ENCODE results near the gene ATP6V1G3. TPM values are rescaled to one million over a fixed set of nuclear protein-coding genes. Genes with fewer than 3 reads are reported as not detected.

The ATP6V1G3 gene
- total RNA-seq, 1 donor from 2014 or later, result not detected

DNA sequence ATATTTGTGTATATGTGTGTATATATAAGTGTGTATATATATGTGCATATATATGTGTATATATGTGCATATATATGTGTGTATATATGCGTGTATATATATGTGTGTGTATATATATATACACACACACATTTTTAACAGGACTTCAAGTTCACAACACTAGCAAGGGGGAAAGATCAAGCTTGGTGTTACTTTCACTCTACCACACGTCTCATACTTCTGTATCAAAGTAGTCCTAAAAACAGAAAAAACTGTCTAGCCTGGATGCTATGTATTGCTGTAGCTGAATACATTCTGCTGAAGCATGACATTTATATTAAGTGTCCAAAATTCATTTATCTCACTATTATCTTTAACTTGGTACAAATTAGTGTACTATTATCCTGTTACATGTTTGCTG lies 17.9 kb upstream of the ATP6V1G3 start:
- Mint-ChIP-seq H3K4me1 (ENCODE audit: low read depth) (peaks cover 32% of the 10 kb centered on the region), H3K27me3 (ENCODE audit: insufficient read depth) (no peaks in the 10 kb centered on the region), H3K4me3 (no peak overlapping the region), H3K27ac (no peak overlapping the region), H3K36me3 (ENCODE audit: low read depth) (no peaks in the 10 kb centered on the region), H3K9me3 (no peaks in the 10 kb centered on the region)
- no peak for DNase-seq (ENCODE audit: low spot score)
- intact Hi-C loops (cut with micrococcal nuclease), result no loop called here

DNA sequence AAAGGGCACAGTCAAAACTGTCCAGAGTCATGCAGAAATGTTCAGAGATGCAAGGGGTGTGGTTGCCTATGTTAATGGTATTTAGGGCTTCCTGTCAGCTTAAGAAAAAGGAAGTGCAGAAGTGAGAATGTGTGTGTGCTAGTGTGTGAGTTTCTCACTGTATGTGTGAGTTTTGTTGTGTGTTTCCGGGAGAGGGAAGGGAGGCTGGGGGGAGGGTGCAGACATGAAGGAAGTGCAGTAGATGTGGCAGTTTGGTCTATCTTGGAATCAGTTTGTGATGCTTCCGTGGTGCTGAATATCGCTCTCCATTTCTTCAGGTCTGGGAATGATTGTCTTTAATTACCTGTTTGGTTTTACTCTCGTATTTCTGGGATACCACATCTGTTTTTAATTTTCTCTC lies 16.5 kb upstream of the ATP6V1G3 start:
- intact Hi-C loops (cut with micrococcal nuclease), result loop anchor here (2.0 kb wide), 3 partner anchors 16 to 46 kb away; partner anchors contain the start of gene ATP6V1G3
- Mint-ChIP-seq H3K36me3 (ENCODE audit: low read depth) (no peaks in the 10 kb centered on the region), H3K27ac (peak overlapping the region; percentile 61), H3K9me3 (no peaks in the 10 kb centered on the region), H3K4me1 (ENCODE audit: low read depth) (peaks cover 32% of the 10 kb centered on the region), H3K27me3 (ENCODE audit: insufficient read depth) (no peaks in the 10 kb centered on the region), H3K4me3 (peak overlapping the region; percentile 40)
- peak; percentile 43 for DNase-seq (ENCODE audit: low spot score)

DNA sequence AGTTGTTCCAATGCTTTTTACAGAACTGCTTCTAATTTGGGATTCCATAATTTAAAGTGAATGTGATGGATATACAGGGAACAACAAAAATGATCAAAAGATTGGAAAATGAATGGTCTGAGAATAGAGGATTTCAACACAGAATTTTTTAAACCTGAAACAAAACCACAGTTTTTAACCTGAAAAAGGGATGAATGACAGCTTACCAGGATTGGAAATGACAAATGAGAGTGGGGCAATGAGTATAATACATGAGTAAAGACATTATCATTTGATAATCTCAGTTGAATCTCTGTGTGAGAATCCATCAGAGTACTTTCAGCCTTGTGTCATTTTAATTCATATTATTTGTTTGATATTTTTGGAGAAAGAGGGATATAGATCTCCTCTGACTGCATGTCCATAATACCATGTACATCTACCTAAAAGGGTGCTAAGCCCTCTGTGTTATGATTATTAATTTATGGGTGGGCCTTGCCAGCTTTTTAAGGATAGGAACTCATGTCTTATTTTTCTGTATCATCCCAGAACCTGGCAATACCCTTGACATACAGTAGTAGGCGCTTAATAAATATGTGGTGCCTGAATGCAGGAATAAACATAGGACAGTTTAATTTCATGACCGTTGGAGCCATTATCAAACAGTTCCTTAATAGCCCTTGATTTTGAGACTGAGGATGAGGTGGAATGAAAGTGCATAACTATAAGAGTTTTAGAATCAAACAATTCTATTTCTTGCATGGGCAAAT lies 12.4 kb upstream of the ATP6V1G3 start:
- DNase-seq (ENCODE audit: low spot score), result no peak
- H3K4me3 Mint-ChIP-seq, result no peak overlapping the region
- intact Hi-C loops (cut with micrococcal nuclease), result loop anchor here (2.0 kb wide), 1 partner anchor 18 kb away; no protein-coding TSS in a partner anchor
- H3K4me1 Mint-ChIP-seq (ENCODE audit: low read depth), result peaks cover 42% of the 10 kb centered on the region
- H3K36me3 Mint-ChIP-seq (ENCODE audit: low read depth), result no peaks in the 10 kb centered on the region
- H3K9me3 Mint-ChIP-seq, result no peaks in the 10 kb centered on the region
- H3K27ac Mint-ChIP-seq, result no peak overlapping the region
- no peaks in the 10 kb centered on the region for H3K27me3 Mint-ChIP-seq (ENCODE audit: insufficient read depth)

DNA sequence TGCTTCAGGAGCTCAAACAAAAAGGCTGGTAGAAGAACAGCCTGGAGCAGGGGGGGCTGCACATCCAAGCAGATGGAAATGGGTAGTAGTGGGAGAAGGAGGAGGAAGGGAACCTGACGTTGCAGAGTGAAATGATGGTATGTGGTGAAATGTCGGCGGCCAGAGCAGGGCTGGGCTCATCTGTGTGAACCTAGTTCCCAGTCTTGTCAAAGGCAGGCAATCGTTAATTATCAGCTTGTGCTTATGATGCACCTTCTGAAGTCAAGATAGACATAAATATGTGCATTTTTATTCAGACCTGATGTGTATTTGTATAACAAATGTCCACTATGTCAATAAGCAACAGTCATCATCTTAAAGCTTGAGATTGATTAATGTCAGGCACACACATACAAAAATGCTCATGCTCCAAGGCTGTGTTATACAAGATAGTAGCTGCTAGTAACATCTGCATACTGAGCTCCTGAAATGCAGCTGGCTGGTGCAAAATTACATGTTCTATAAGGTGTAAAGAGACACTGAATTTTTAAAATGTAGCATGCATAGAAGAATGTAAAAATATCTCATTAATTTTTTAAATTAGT lies 10.6 kb upstream of the ATP6V1G3 start:
- intact Hi-C loops (cut with micrococcal nuclease), result no loop called here
- no peak overlapping the region for H3K4me3 Mint-ChIP-seq
- H3K4me1 Mint-ChIP-seq (ENCODE audit: low read depth), result peaks cover 24% of the 10 kb centered on the region
- H3K36me3 Mint-ChIP-seq (ENCODE audit: low read depth), result peaks cover 6% of the 10 kb centered on the region
- H3K9me3 Mint-ChIP-seq, result peaks cover 10% of the 10 kb centered on the region
- H3K27me3 Mint-ChIP-seq (ENCODE audit: insufficient read depth), result no peaks in the 10 kb centered on the region
- DNase-seq (ENCODE audit: low spot score), result no peak
- H3K27ac Mint-ChIP-seq, result no peak overlapping the region

DNA sequence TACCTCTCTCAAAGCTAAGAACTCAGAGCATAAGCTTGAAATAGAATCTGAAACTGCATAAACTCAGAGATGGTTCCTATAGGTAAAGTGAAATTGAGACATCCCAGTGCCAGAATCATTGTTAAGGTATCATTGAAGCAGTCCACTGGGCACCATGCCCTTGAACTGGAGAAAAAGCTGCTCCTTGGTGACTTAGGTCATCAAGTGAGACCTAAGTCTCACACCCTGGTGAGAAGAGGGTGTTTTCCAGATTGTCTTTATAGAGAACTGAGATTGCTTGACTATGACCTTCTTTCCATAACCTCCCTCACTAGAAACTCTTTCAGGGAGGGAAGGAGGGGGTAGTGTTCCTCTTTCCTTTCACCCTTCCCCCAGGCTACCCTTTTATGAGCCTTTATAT lies 9.4 kb upstream of the ATP6V1G3 start:
- no peak overlapping the region for H3K27ac Mint-ChIP-seq
- no peak overlapping the region for H3K4me3 Mint-ChIP-seq
- H3K9me3 Mint-ChIP-seq, result peaks cover 13% of the 10 kb centered on the region
- intact Hi-C loops (cut with micrococcal nuclease), result no loop called here
- H3K4me1 Mint-ChIP-seq (ENCODE audit: low read depth), result peaks cover 19% of the 10 kb centered on the region
- peaks cover 9% of the 10 kb centered on the region for H3K36me3 Mint-ChIP-seq (ENCODE audit: low read depth)
- no peak for DNase-seq (ENCODE audit: low spot score)
- no peaks in the 10 kb centered on the region for H3K27me3 Mint-ChIP-seq (ENCODE audit: insufficient read depth)

DNA sequence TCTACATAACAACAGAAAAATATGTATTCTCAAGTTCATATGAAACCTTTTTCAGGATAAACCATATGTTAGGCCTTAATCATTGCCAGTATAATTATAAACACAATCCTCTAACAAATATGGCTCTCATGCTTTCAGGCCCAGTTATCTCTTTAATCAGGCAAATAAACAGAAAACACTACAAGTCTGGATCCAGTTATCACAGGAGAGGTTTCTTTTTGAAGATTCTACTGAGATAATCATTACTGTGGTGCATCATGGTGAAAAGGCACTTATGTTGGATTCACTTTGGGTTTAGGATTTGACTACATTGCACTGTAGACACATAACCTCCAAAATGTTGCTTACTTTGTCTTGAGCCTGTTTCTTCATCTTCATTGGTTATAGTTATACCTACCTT lies 8.4 kb upstream of the ATP6V1G3 start:
- Mint-ChIP-seq H3K9me3 (peaks cover 13% of the 10 kb centered on the region), H3K36me3 (ENCODE audit: low read depth) (peaks cover 9% of the 10 kb centered on the region), H3K4me3 (no peak overlapping the region), H3K27ac (no peak overlapping the region), H3K27me3 (ENCODE audit: insufficient read depth) (no peaks in the 10 kb centered on the region), H3K4me1 (ENCODE audit: low read depth) (peaks cover 18% of the 10 kb centered on the region)
- no peak for DNase-seq (ENCODE audit: low spot score)
- intact Hi-C loops (cut with micrococcal nuclease), result no loop called here

DNA sequence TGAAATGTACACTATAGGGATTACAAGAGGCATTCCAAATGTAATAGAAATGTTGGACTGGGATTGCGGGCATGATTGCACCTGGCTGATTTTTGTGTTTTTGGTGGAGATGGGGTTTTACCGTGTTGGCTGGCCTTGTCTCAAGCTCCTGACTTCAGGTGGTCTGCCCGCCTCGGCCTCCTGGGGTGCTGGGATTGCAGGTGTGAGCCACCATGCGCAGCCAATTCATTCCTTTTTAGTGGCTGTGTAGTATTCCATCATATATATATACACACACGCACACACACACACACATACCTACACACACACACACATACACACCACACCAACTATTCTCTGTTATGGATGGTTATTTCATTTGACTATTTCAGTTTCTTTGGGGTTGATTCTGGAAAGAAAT lies 4.7 kb upstream of the ATP6V1G3 start:
- Mint-ChIP-seq H3K4me3 (no peak overlapping the region), H3K36me3 (ENCODE audit: low read depth) (peaks cover 9% of the 10 kb centered on the region), H3K4me1 (ENCODE audit: low read depth) (peaks cover 25% of the 10 kb centered on the region), H3K27me3 (ENCODE audit: insufficient read depth) (no peaks in the 10 kb centered on the region), H3K27ac (no peak overlapping the region), H3K9me3 (peaks cover 13% of the 10 kb centered on the region)
- intact Hi-C loops (cut with micrococcal nuclease), result no loop called here
- no peak for DNase-seq (ENCODE audit: low spot score)

DNA sequence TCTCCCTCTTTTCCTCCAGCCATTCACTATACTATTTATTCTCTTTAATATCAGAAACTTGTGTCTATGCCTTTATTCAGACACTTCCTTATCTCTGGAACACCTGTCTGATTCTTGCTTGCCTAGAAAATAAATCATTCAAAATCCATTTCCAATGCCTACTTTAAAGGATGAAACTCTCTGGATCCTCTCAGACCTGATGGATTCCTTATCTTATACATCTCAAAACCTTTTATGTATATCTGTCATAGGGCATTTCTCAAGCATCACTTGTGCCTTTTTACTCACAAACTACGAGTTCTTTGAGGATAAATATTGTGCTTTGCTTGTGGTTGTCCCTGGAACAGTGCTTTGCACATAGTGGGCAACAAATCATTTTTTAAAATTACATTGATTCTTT lies 3.8 kb upstream of the ATP6V1G3 start:
- no peak overlapping the region for H3K4me3 Mint-ChIP-seq

DNA sequence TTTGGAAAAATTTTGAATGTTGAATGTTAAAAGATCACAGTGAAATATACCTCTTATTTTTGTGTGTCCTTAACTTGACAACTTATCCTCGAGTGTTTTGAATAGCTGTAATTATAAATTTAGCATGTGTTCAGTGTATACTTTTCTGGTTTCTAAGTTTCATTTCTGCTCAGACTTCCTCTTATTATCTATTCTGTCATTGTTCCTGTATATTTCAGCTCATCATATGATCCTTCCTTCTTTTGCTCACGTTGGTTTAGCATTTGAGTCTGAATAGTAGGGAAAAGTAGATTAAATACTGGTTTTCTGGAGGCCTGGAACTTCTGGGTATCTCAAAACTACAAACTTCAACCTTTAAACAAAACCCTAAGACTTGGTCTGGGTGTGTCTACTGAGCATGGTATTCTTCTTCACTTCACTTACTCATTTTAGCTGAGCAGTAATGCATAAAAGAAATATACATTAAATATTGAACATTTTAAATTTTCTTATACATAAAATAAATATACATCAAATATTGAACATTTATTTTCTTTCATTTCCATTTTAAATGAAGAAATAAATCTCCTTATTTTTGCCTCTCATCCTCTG lies 3.3 kb upstream of the ATP6V1G3 start:
- Mint-ChIP-seq H3K36me3 (ENCODE audit: low read depth) (peaks cover 9% of the 10 kb centered on the region), H3K4me3 (no peak overlapping the region), H3K9me3 (peaks cover 13% of the 10 kb centered on the region), H3K27me3 (ENCODE audit: insufficient read depth) (no peaks in the 10 kb centered on the region), H3K4me1 (ENCODE audit: low read depth) (peaks cover 26% of the 10 kb centered on the region), H3K27ac (no peak overlapping the region)
- no peak for DNase-seq (ENCODE audit: low spot score)
- intact Hi-C loops (cut with micrococcal nuclease), result no loop called here

More for the DNA sequence above, 3.8 kb upstream of the ATP6V1G3 start:
- Mint-ChIP-seq H3K27me3 (ENCODE audit: insufficient read depth) (no peaks in the 10 kb centered on the region), H3K4me1 (ENCODE audit: low read depth) (peaks cover 21% of the 10 kb centered on the region), H3K36me3 (ENCODE audit: low read depth) (peaks cover 9% of the 10 kb centered on the region), H3K27ac (no peak overlapping the region), H3K9me3 (peaks cover 13% of the 10 kb centered on the region)
- intact Hi-C loops (cut with micrococcal nuclease), result no loop called here
- no peak for DNase-seq (ENCODE audit: low spot score)

DNA sequence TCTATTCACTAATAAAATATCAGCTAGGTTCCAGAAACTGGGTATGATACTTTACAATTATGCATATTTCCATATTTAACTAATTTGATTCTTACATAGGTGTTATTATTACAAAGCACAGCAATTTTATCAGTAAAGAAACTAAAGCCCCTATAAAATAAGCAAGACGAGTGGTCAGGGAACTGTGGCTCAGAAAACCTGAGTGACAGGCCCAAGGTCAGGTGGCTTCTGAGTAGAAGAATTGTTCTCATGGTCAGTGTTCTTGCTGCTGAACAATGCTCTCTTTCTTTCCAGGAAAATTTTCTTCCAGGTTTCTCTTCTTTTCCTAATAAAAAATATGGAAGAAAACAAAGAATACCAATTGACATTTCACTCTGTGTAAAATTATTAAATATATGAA lies 2.2 kb upstream of the ATP6V1G3 start:
- peaks cover 9% of the 10 kb centered on the region for H3K36me3 Mint-ChIP-seq (ENCODE audit: low read depth)
- H3K4me3 Mint-ChIP-seq, result no peak overlapping the region
- intact Hi-C loops (cut with micrococcal nuclease), result no loop called here
- peaks cover 32% of the 10 kb centered on the region for H3K4me1 Mint-ChIP-seq (ENCODE audit: low read depth)
- H3K27ac Mint-ChIP-seq, result no peak overlapping the region
- H3K9me3 Mint-ChIP-seq, result peaks cover 13% of the 10 kb centered on the region
- DNase-seq (ENCODE audit: low spot score), result no peak
- H3K27me3 Mint-ChIP-seq (ENCODE audit: insufficient read depth), result no peaks in the 10 kb centered on the region

DNA sequence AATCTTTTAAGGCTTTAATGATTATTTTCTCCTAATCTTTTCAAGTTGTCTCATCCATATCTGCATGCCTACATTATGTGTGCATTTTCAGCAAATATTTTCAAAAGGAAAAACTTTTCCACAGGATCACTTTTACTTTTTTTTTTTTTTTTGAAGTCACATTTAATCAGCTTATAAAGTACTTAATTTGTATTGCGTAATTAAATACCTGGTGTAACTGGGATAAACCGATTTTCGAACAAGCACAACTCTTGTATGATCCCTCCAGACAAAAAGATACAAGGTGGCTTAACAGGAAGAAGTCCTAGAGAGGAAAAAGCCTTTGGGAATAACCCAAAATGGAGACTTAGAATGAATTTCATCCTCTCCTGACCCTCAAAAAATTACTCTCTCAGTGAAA lies 1.3 kb upstream of the ATP6V1G3 start:
- Mint-ChIP-seq H3K4me3 (no peak overlapping the region), H3K9me3 (peaks cover 6% of the 10 kb centered on the region), H3K36me3 (ENCODE audit: low read depth) (peaks cover 5% of the 10 kb centered on the region), H3K27me3 (ENCODE audit: insufficient read depth) (no peaks in the 10 kb centered on the region), H3K4me1 (ENCODE audit: low read depth) (peaks cover 40% of the 10 kb centered on the region), H3K27ac (no peak overlapping the region)
- DNase-seq (ENCODE audit: low spot score), result no peak
- intact Hi-C loops (cut with micrococcal nuclease), result loop anchor here (2.0 kb wide), 1 partner anchor 15 kb away; no protein-coding TSS in a partner anchor

DNA sequence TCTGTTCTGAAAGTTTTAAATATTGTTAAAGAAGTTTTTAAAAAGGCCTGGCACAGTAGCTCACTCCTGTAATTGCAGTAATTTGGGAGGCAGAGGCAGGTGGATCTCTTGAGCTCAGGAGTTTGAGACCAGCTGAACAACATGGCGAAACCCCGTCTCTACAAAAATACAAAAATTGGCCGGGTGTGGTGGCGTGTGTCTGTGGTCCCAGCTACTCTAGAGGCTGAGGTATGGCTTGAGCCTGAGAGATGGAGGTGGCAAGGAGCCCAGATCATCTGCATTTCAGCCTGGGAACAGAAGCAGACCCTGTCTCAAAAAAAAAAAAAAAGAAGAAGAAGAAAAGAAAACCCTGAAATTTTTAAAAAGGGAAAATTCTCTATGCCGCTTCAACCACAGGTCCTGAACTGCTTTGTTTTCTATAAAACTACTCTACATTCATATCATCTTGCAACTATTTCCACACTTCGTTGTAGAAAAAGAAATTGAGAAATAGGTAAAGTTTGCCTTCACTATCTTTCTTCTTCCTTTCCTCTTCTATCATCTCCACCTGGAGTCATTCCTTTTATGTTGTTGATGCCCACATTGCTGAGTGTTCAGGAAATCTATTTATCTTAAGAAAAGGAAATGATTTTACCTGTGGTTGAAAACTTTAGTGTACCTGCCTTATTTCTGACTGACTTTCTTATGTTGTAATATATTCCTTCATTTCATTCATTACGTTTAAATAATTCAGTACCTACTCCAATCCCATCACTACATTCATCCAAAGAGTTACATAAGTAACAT lies 1.7 kb downstream of the ATP6V1G3 start:
- Mint-ChIP-seq H3K9me3 (peaks cover 3% of the 10 kb centered on the region), H3K4me3 (no peak overlapping the region), H3K27ac (no peak overlapping the region), H3K27me3 (ENCODE audit: insufficient read depth) (no peaks in the 10 kb centered on the region), H3K36me3 (ENCODE audit: low read depth) (peaks cover under 1% of the 10 kb centered on the region), H3K4me1 (ENCODE audit: low read depth) (peaks cover 54% of the 10 kb centered on the region)
- DNase-seq (ENCODE audit: low spot score), result no peak
- intact Hi-C loops (cut with micrococcal nuclease), result no loop called here

Data from activated T-helper 1 cell treated with anti-CD3 and anti-CD28 coated beads, Interleukin-12 subunit alpha, Interleukin-12 subunit beta, Interleukin-2, Interleukin-4 antibody, amounts not matched to agents 30 ng/mL and 10 ng/mL and 1 ng/mL, durations not matched to agents 14 hours and 24 hours and 36 hours (primary cell).